ENCODE data around the gene MYL5. TPM values are rescaled to one million over a fixed set of nuclear protein-coding genes. Genes with fewer than 3 reads are reported as not detected.
"Not testable (repeated sequence)": the region's sequence is repeated elsewhere in the genome, so short reads cannot be mapped to it uniquely, and the experiment has no call there.

The MYL5 gene
- total RNA-seq, 2 experiments from 2014 or later, result 14.0 to 16.2 TPM

- no peak overlapping the region for H3K27ac Mint-ChIP-seq
- peaks cover 2% of the 10 kb centered on the region for H3K9me3 Mint-ChIP-seq
- no peak for DNase-seq
- H3K36me3 Mint-ChIP-seq (ENCODE audit: low read depth), result peaks cover 7% of the 10 kb centered on the region
- H3K27me3 Mint-ChIP-seq, result no peaks in the 10 kb centered on the region
- H3K4me3 Mint-ChIP-seq, result no peak overlapping the region
- CTCF ChIA-PET, result interaction anchor here (3.7 kb wide), 1 partner anchor 8 kb away, joined by 29 read pairs; the partner anchor contains the start of genes ATP5ME and MYL5
- H3K4me1 Mint-ChIP-seq, result peaks cover 15% of the 10 kb centered on the region
- POLR2A ChIA-PET, result interaction anchor here (0.8 kb wide), 1 partner anchor 8 kb away, joined by 3 read pairs; the partner anchor contains the start of gene ATP5ME
Observed at GRCh38 chr4:665751-666435, 8.4 kb upstream of the MYL5 start.

- Mint-ChIP-seq H3K27ac (no peak overlapping the region), H3K36me3 (ENCODE audit: low read depth) (peaks cover 10% of the 10 kb centered on the region), H3K4me1 (peaks cover 14% of the 10 kb centered on the region), H3K27me3 (no peaks in the 10 kb centered on the region), H3K9me3 (no peaks in the 10 kb centered on the region), H3K4me3 (no peak overlapping the region)
- DNase-seq, result no peak
- ChIA-PET CTCF (no interaction called here), POLR2A (no interaction called here)
Observed at GRCh38 chr4:666436-666810, 7.9 kb upstream of the MYL5 start.

GRCh38 chr4:666822-667544 is 7.4 kb upstream of the MYL5 start:
- no peaks in the 10 kb centered on the region for H3K9me3 Mint-ChIP-seq
- peaks cover 16% of the 10 kb centered on the region for H3K36me3 Mint-ChIP-seq (ENCODE audit: low read depth)
- ChIA-PET POLR2A (no interaction called here), CTCF (no interaction called here)
- no peaks in the 10 kb centered on the region for H3K27me3 Mint-ChIP-seq
- no peak overlapping the region for H3K4me3 Mint-ChIP-seq
- DNase-seq, result no peak
- H3K27ac Mint-ChIP-seq, result no peak overlapping the region
- H3K4me1 Mint-ChIP-seq, result peaks cover 14% of the 10 kb centered on the region

- POLR2A ChIA-PET, result no interaction called here
- peaks cover 20% of the 10 kb centered on the region for H3K36me3 Mint-ChIP-seq (ENCODE audit: low read depth)
- no peak for DNase-seq
- CTCF ChIA-PET, result no interaction called here
- no peaks in the 10 kb centered on the region for H3K9me3 Mint-ChIP-seq
- no peak overlapping the region for H3K27ac Mint-ChIP-seq
- peaks cover 14% of the 10 kb centered on the region for H3K4me1 Mint-ChIP-seq
- H3K27me3 Mint-ChIP-seq, result no peaks in the 10 kb centered on the region
- H3K4me3 Mint-ChIP-seq, result no peak overlapping the region
Observed at GRCh38 chr4:667545-667925, 6.8 kb upstream of the MYL5 start.

- H3K27ac Mint-ChIP-seq, H3K27me3 Mint-ChIP-seq, H3K9me3 Mint-ChIP-seq, DNase-seq, H3K4me3 Mint-ChIP-seq, CTCF ChIA-PET, POLR2A ChIA-PET: not testable (repeated sequence)
- Mint-ChIP-seq H3K4me1 (peaks cover 15% of the 10 kb centered on the region), H3K36me3 (ENCODE audit: low read depth) (peaks cover 26% of the 10 kb centered on the region)
Observed at GRCh38 chr4:668219-668618, 6.1 kb upstream of the MYL5 start.

- POLR2A ChIA-PET, H3K4me3 Mint-ChIP-seq, CTCF ChIA-PET, DNase-seq, H3K27ac Mint-ChIP-seq, H3K27me3 Mint-ChIP-seq, H3K9me3 Mint-ChIP-seq: not testable (repeated sequence)
- peaks cover 30% of the 10 kb centered on the region for H3K36me3 Mint-ChIP-seq (ENCODE audit: low read depth)
- peaks cover 13% of the 10 kb centered on the region for H3K4me1 Mint-ChIP-seq
Observed at GRCh38 chr4:669806-670559, 4.4 kb upstream of the MYL5 start.

- Mint-ChIP-seq H3K36me3 (ENCODE audit: low read depth) (peaks cover 30% of the 10 kb centered on the region), H3K27ac (no peak overlapping the region), H3K4me1 (peaks cover 13% of the 10 kb centered on the region), H3K27me3 (no peaks in the 10 kb centered on the region), H3K4me3 (no peak overlapping the region), H3K9me3 (no peaks in the 10 kb centered on the region)
- ChIA-PET POLR2A (interaction anchor here (1.0 to 3.3 kb wide), 3 partner anchors 8 to 260 kb away, joined by 3 to 40 read pairs (median 3); partner anchors contain the start of genes GAK and TMEM175), CTCF (interaction anchor here (3.6 kb wide), 1 partner anchor 8 kb away, joined by 29 read pairs; no protein-coding TSS in a partner anchor)
- DNase-seq, result no peak
Observed at GRCh38 chr4:671769-672168, 2.6 kb upstream of the MYL5 start.

- Mint-ChIP-seq H3K36me3 (ENCODE audit: low read depth) (peaks cover 30% of the 10 kb centered on the region), H3K4me3 (peak overlapping the region; percentile 85), H3K9me3 (no peaks in the 10 kb centered on the region), H3K27me3 (no peaks in the 10 kb centered on the region), H3K27ac (peak overlapping the region; percentile 73), H3K4me1 (peaks cover 13% of the 10 kb centered on the region)
- peak; percentile 34 for DNase-seq
- ChIA-PET CTCF (interaction anchor here (0.6 to 3.6 kb wide), 8 partner anchors 9 to 549 kb away, joined by 3 to 29 read pairs (median 4); partner anchors contain the start of gene ZNF718), POLR2A (interaction anchor here (1.0 to 3.3 kb wide), 15 partner anchors 8 to 549 kb away, joined by 3 to 40 read pairs (median 5); partner anchors contain the start of genes GAK, TMEM175, ZNF141 and ZNF718)
Observed at GRCh38 chr4:673349-674091, 822 bp upstream of the MYL5 start.

GRCh38 chr4:675036-675882 is 917 bp downstream of the MYL5 start:
- H3K4me1 Mint-ChIP-seq, result peaks cover 13% of the 10 kb centered on the region
- POLR2A ChIA-PET, result interaction anchor here (0.7 to 2.6 kb wide), 5 partner anchors 11 to 551 kb away, joined by 3 to 22 read pairs (median 9); partner anchors contain the start of gene ZNF718
- DNase-seq, result no peak
- no peaks in the 10 kb centered on the region for H3K9me3 Mint-ChIP-seq
- H3K4me3 Mint-ChIP-seq, result peak overlapping the region; percentile 85
- CTCF ChIA-PET, result interaction anchor here (1.5 to 3.6 kb wide), 2 partner anchors 8 to 11 kb away, joined by 5 to 29 read pairs; no protein-coding TSS in a partner anchor
- H3K27ac Mint-ChIP-seq, result peak overlapping the region; percentile 80
- H3K36me3 Mint-ChIP-seq (ENCODE audit: low read depth), result peaks cover 30% of the 10 kb centered on the region
- no peaks in the 10 kb centered on the region for H3K27me3 Mint-ChIP-seq

- no peak overlapping the region for H3K27ac Mint-ChIP-seq
- ChIA-PET POLR2A (interaction anchor here (0.7 to 2.6 kb wide), 4 partner anchors 12 to 552 kb away, joined by 3 to 22 read pairs (median 6); partner anchors contain the start of gene ZNF718), CTCF (interaction anchor here (1.5 kb wide), 1 partner anchor 8 kb away, joined by 5 read pairs; no protein-coding TSS in a partner anchor)
- peak overlapping the region; percentile 35 for H3K4me3 Mint-ChIP-seq
- peaks cover 20% of the 10 kb centered on the region for H3K4me1 Mint-ChIP-seq
- no peaks in the 10 kb centered on the region for H3K27me3 Mint-ChIP-seq
- peaks cover 22% of the 10 kb centered on the region for H3K36me3 Mint-ChIP-seq (ENCODE audit: low read depth)
- no peak for DNase-seq
- no peaks in the 10 kb centered on the region for H3K9me3 Mint-ChIP-seq
Observed at GRCh38 chr4:675980-676870, 1.9 kb downstream of the MYL5 start.

- no peak overlapping the region for H3K4me3 Mint-ChIP-seq
- CTCF ChIA-PET, result no interaction called here
- no peaks in the 10 kb centered on the region for H3K9me3 Mint-ChIP-seq
Observed at GRCh38 chr4:676871-677235, 2.5 kb downstream of the MYL5 start.

More at GRCh38 chr4:676871-677235, 2.5 kb downstream of the MYL5 start:
- no peak overlapping the region for H3K27ac Mint-ChIP-seq
- POLR2A ChIA-PET, result no interaction called here
- no peaks in the 10 kb centered on the region for H3K27me3 Mint-ChIP-seq
- DNase-seq, result no peak
- peaks cover 20% of the 10 kb centered on the region for H3K4me1 Mint-ChIP-seq
- H3K36me3 Mint-ChIP-seq (ENCODE audit: low read depth), result peaks cover 16% of the 10 kb centered on the region
